Activated CD4-positive, alpha-beta T cell treated with anti-CD3 and anti-CD28 coated beads, Interleukin-10, Interleukin-2, amounts not matched to agents 100 ng/mL and 50 ng/mL, durations not matched to agents 16 hours and 8 hours (primary cell): Measurements from ENCODE around the gene MAPKAP1.
"Not testable (repeated sequence)": the region's sequence is repeated elsewhere in the genome, so short reads cannot be mapped to it uniquely, and the experiment has no call there.

Experiments used
- DNase-seq: peaks from one replicate; pipeline ENCODE4 v3.0.0-alpha.2; 2020

Gene MAPKAP1

DNA sequence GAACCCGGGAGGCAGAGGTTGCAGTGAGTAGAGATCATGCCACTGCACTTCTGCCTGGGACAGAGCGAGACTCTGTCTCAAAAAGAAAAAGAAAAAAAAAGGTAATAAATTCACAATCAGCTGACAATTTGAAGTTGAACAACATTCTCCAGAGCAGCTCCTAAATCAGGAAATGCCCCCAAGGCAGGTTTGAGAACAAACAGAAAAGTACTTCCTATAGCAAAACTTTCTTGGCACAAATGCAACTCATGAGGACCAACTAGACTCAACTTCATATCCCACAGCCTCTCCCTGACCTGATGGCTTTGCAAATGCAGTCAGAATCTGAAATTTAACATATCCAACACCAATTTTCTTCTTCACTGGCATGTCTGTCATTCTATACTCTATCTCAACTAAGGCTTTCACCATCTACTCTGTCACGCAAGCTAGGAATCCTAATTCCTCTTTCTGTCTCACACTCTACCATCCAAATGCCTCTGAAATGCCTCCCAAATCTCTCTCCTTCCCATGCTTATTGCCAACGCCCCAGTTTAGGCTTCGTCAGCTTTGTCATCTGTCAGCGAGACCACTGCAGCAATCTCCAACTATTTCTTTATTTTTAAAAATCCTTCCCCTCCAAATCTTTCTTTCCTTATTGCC lies 113.3 kb downstream of the MAPKAP1 start:
- no peak for DNase-seq

- DNase-seq, result no peak
Measured at GRCh38 chr9:125591888-125592287, 115.1 kb downstream of the MAPKAP1 start.

DNA sequence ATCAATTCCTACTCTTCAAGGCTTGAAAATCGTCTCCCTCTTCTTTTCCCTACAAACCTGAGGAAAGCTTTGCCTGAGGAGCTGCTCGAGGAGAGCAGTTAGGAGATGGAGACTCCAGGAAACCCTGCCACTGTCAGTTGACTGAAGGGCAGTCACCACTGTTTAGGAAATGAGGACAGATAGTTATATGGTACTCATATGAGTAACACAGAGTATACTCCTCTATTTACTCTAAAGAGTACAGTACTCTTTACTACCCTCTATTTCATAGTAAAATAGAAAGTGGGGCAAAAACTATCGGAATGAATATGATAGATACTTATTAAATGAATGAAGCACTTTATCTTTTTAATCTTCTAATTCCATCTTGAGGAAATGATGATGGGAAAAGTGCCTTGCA lies 115.8 kb downstream of the MAPKAP1 start:
- peak; percentile 41 for DNase-seq

DNA sequence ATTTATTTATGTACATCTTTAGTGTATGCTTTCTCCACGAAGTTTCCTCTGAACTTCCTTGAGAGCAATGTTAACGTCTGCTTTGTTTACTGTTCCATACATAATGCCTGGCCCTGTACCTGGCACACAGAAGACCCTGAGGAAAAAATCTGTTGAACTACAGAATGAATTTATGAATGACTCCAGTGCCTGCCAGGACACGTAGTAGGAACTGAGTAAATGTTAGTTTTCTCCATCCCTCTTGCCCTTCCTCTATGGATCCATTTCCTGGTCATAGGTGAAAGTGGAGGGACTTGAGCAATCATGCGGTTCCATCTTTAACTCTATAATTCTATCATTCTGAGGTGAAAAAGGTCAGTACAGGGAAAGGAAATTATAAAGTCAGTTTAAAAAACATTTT lies 117.7 kb downstream of the MAPKAP1 start:
- DNase-seq, result no peak

GRCh38 chr9:125587819-125588460 lies 119.1 kb downstream of the MAPKAP1 start:
- no peak for DNase-seq

DNA sequence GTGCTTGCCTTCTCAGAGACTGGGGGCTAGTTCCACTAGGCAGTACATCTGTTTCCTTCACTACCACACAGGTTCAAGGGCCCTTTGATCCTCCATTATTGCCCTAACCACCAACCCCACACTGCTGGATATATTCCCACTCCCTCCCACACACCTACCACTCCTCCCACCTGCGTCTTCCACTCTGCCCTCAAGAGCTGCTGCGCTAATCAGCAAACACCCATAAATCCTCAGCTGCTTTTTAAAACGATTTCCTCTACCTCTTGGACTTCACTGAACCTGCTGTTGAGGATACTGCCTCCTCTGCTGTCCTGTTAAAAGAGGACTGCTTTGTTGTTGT lies 120.9 kb downstream of the MAPKAP1 start:
- no peak for DNase-seq

DNA sequence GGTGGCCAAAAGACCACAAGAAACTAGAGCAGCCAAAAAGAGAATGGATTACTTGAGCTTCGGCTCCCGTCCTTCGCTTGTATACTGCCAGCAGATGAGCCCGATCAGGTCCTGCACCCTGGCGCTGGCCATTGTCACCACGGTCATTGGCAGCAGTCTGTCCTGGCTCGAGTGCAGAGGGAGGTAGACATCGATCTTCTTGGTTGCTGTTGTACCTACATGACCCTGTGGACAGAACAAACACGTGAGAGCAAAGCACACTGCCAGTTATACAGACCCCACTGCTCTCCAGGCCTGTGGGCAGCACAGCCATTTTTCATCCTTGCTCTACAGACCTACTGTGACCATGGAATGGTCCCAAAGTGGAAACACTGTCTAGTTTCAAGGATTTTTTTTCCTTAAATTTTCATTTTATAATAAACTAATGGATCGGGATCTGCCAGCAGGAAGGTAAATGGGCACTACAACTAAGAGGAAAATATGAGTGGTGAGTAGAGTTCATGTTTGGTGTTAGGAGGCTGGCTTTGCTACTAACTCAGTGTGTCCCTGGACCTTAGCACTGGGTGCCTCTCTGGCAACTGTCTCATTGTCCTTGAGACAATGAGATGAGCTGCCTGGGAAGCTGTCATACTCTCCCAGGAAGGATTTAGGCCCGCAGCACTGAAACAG lies 121.4 kb downstream of the MAPKAP1 start:
- DNase-seq, result no peak

GRCh38 chr9:125580701-125581286 lies 126.2 kb downstream of the MAPKAP1 start:
- DNase-seq, result no peak

DNA sequence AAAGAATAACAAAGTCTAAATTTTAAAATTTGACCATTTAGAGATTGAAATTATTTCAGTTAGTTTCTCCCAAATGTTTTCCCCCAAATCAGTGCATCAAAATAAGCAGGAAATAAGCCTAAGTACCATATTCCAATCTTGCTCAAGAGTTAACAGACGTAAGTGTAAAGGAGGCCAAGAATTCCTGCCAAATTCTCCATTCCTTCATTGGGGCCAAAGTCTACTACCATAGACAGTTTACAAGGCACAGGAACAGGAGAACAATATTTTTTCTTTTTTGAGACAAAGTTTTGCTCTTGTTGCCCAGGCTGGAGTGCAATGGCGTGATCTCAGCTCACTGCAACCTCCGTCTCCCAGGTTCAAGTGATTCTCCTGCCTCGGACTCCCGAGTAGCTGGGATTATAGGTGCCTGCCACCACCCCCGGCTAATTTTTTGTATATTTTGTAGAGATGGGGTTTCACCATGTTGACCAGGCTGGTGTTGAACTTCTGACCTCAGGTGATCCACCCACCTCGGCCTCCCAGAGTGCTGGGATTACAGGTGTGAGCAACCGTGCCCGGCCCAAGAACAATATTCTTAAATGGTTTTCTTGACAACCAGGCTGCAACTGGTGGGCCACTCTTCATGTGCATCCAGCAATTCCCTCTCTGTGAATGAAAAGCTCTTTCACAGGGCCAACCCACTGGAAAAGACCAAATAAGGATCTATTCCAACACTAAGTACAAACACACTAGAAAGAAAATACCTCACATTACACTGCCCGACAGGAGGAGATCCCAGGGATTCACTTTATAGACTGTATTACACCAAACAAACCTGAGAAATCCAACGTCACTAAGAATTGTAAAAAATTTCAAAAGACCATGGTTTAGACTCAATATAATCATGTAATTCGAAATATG lies 127.7 kb downstream of the MAPKAP1 start:
- no peak for DNase-seq

- no peak for DNase-seq
Measured at GRCh38 chr9:125574126-125574877, 132.7 kb downstream of the MAPKAP1 start.

- not testable (repeated sequence) for DNase-seq
Measured at GRCh38 chr9:125572461-125572860, 134.5 kb downstream of the MAPKAP1 start.

DNA sequence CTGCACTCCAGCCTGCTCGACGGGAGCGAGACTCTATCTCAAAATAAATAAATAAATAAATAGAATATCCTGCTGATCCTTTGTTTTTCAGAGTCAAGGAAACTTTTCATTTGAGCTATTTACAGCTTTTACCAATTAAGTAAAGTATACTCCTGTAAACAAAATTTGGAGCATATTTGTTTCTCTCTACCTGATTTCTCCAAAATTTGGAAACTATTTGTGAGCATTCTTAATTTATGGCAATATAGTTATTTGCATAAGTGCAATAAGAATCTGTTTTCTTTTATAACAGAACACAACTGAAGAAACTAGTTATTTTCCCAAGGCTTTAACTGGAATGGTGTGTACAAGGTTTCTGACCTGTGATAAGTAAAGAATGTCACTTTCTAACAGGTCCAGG lies 135.2 kb downstream of the MAPKAP1 start:
- not testable (repeated sequence) for DNase-seq

DNA sequence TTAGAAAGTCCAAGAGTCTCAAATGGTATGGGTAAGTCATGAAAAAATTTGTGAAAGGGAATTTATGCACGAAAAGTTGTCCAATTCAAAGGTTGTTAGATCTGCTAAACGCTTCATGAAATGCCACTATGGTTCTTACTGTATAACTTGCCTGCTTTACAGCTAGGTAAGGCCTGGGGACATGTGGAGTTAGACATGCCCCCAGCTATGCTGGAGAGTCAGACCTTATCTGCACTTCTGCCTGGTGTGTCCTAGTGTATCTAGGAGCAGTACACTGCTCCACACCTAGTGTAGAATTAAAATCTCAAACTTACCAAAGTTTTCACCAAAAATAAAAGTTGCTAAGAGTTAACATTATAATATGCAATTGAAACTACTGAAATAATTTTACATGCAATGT lies 136.8 kb downstream of the MAPKAP1 start:
- no peak for DNase-seq

DNA sequence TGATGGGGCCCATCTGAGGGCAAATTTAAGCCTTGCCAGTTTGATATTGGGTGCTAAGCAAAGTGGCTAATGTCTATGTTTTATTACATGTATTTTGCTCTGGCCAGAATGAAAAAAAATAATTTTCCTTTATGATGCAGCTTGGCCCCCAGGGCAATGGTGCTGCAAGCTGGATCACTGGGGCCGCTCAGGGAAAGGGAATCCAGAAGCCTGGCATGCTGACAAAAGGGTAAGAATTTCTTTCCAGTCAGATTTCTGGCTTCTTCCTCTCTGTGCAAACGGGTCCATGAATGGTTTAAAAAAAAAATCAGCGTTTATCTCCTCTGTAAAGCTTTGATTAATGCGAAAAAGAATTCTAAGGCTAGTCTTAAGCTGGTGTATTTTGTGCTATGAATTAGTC lies 138.4 kb downstream of the MAPKAP1 start:
- DNase-seq, result no peak

DNA sequence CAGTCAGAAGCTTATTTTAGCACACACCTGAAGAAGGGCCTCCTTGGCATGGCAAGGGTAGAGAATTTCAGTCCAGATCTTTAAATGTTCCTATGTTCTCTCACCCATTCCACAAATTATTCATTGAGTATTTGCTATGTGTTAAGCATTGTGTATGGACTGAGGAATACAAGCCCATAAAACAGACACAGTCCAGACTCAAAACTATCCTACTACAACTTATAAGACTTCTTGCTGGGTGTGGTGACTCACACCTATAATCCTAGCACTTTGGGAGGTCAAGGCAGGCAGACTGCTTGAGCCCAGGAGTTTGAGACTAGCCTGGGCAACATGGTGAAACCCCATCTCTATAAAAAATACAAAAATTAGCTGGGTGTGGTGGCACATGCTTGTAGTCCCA lies 141.0 kb downstream of the MAPKAP1 start:
- DNase-seq, result not testable (repeated sequence)

- no peak for DNase-seq
Measured at GRCh38 chr9:125565126-125565525, 141.9 kb downstream of the MAPKAP1 start.

DNA sequence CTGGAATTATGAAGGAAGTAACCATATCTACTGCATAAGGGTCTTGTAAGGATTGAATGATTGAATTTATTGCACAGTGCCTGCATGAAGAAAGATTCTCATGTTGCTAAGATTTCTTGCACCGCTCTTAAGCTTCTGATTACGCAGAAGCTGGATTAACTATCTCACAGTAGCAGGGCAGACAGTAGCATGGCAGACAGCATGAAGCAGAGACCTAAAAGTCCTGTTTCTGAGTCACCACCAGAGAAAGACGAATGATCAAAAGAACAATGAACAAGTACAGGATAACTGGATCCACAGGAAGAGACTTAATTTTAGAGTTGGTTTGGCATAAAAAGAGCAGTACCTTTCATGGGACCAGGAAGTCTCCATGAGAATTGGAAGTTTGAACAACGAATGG lies 142.4 kb downstream of the MAPKAP1 start:
- no peak for DNase-seq

- peak; percentile 11 for DNase-seq
Measured at GRCh38 chr9:125561509-125562148, 145.4 kb downstream of the MAPKAP1 start.

- no peak for DNase-seq
Measured at GRCh38 chr9:125559894-125560293, 147.1 kb downstream of the MAPKAP1 start.

GRCh38 chr9:125559194-125559593 lies 147.8 kb downstream of the MAPKAP1 start:
- DNase-seq, result no peak

GRCh38 chr9:125558453-125559092 lies 148.4 kb downstream of the MAPKAP1 start:
- DNase-seq, result peak; percentile 71
